Measurements from ENCODE around the gene KLHL25.

DNA sequence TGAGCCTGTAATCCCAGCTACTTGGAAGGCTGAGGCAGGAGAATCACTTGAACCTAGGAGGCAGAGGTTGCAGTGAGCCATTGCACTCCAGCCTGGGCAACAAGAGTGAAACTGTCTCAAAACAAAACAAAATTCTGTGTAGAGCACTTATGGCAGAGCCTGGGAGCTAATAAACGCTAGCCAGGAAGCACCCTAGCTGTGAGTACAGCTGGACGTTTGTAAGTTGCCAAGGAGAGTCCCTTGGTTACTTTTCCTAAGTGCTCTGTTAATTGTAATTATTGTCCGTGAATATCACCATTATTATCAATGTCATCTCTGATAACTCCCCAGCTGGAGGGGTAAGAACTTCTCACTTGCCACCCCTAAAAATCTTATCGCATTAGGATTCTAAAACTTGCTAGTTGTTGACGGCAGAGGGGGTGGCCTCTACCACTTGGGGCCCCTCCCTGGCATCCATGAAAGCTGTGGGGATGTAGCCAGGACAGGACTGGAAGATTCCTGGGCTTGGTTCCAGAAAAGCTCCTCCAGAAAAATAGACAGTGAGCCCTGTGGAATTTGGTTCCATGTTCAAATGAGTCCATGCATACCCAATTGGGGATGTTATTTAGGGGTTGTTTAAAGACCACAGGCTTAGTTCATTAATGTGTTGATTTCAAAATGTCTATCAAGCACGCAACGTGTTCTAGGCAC is 9.9 kb upstream of the KLHL25 start:
- TF ChIP-seq, protein P1, sequence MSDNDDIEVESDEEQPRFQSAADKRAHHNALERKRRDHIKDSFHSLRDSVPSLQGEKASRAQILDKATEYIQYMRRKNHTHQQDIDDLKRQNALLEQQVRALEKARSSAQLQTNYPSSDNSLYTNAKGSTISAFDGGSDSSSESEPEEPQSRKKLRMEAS (IDR thresholded peaks at IDR 0.05), result no peak
- TF ChIP-seq PRPF4 (IDR thresholded peaks at IDR 0.05; ENCODE audit: low read depth, low read length, poor library complexity, severe bottlenecking) (no peak), POLR2A (IDR thresholded peaks at IDR 0.05; ENCODE audit: insufficient read depth in 1 of 2, low read depth in 2 of 2, low read length in 2 of 2) (no peak)

Data from HepG2 (cell line).